ENCODE measurements around the gene TNFRSF4.

The TNFRSF4 gene

DNA sequence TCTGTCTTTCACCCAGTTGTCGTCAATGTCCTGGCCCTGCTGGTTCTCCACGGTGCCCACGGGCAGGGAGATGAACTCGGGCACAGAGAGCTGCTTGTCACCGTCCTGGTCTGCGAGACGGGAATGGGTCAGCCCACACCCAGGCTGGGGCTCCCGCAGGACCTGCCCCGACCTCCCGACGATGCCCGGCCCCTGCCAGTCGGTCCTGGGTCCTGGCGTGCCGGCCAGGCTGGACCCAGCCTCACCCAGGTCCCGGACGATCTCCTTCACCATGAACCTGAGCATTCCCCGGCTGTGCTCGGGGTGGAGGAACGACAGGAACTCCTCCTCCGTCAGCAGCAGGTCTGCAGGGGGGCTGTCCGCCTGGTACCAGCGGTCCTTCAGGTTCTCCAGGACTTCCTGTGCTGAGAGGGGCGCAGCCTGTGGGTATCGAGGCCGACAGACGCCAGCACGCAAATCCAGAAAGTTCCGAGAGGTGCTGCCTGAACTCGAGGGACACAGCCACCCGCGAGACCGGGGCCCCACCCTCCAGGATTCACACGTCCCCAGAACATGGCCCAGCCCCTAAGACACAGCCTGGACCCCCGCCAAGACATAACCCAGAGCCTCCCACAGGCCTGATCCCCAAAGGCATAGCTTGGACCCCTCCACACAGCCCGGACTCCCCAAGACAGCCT lies 4.7 kb upstream of the TNFRSF4 start:
- H3K36me3 ChIP-seq (ENCODE audit: insufficient read depth, low read length) = peaks cover 75% of the 10 kb centered on the region
- H3K9me3 ChIP-seq (ENCODE audit: insufficient read depth, low read length, severe bottlenecking) = no peaks in the 10 kb centered on the region
- H3K9ac ChIP-seq (ENCODE audit: low read depth, low read length) = no peak overlapping the region
- H3K27ac ChIP-seq (ENCODE audit: low read length) = no peak overlapping the region
- no peaks in the 10 kb centered on the region for H3K27me3 ChIP-seq (ENCODE audit: insufficient read depth, low read length, poor library complexity)
- TF ChIP-seq, protein P1, sequence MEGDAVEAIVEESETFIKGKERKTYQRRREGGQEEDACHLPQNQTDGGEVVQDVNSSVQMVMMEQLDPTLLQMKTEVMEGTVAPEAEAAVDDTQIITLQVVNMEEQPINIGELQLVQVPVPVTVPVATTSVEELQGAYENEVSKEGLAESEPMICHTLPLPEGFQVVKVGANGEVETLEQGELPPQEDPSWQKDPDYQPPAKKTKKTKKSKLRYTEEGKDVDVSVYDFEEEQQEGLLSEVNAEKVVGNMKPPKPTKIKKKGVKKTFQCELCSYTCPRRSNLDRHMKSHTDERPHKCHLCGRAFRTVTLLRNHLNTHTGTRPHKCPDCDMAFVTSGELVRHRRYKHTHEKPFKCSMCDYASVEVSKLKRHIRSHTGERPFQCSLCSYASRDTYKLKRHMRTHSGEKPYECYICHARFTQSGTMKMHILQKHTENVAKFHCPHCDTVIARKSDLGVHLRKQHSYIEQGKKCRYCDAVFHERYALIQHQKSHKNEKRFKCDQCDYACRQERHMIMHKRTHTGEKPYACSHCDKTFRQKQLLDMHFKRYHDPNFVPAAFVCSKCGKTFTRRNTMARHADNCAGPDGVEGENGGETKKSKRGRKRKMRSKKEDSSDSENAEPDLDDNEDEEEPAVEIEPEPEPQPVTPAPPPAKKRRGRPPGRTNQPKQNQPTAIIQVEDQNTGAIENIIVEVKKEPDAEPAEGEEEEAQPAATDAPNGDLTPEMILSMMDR (IDR thresholded peaks at IDR 0.05; ENCODE audit: borderline replicate concordance, extremely low read depth, low read length, poor library complexity, severe bottlenecking) = no peak
- TF ChIP-seq EZH2 (IDR thresholded peaks at IDR 0.05; ENCODE audit: borderline replicate concordance, low read depth, low read length, severe bottlenecking) = no peak
- H3K4me3 ChIP-seq (ENCODE audit: low read depth in 1 of 2, low read length in 2 of 2) = no peak overlapping the region
- DNase-seq (no peak), ATAC-seq (ENCODE audit: insufficient read depth, low read depth) (no peak)
- peaks cover 6% of the 10 kb centered on the region; the same call in 1 of the 2 replicates for H3K79me2 ChIP-seq (ENCODE audit: insufficient read depth, low read length)
- peaks cover 56% of the 10 kb centered on the region for H4K20me1 ChIP-seq (ENCODE audit: insufficient read depth, low read length)
- no peak overlapping the region for H3K4me2 ChIP-seq (ENCODE audit: insufficient read depth, low read length)
- no peak overlapping the region for H2AFZ ChIP-seq (ENCODE audit: low read depth, low read length)
- H3K4me1 ChIP-seq (ENCODE audit: insufficient read depth, low read length) = no peaks in the 10 kb centered on the region

DNA sequence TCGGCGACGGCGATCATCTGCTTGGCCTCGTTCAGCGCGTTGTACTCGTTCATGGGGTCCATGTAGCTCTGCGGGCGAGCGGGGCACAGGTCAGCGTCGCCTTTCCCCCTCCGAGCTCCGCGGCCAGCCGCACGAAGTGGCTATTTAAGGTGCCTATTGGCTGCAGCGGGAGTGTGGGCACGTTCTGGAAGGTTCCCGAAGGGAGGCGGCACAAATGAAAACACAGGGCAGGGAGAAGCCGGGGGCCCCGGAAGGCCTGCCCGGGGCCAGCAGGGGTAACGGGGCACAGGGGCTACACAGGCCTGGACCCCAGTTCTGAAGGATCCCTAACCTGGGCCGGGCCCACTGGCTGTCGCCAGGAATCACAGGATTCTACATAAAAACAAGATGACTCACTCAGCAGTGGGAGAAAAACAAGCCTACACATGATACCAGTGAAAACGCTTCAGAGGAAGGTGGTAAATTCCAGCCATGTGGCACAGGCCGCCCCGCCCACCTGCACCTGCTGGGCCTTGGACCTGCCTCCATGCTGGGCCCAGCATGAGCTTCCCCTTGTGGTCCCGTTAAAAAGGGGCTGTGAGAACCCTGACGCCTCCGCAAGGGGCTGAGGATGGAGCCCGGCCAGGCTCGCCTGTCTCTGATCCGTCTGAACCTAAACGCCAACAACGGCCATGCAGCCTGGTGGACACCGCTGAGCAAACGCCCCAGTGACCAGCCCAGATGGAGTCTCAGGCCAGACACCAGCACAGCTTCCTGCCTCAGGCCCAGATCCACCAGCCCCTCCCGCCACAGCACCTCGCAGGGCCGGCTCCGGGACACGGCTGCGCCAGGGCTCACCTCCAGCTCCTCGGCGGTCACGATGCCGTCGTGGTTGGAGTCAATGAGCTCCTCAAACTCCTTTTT lies 3.9 kb upstream of the TNFRSF4 start:
- Histone ChIP-seq H3K27ac (ENCODE audit: low read length) (no peak overlapping the region), H3K9me3 (ENCODE audit: insufficient read depth, low read length, severe bottlenecking) (no peaks in the 10 kb centered on the region), H3K27me3 (ENCODE audit: insufficient read depth, low read length, poor library complexity) (no peaks in the 10 kb centered on the region), H3K79me2 (ENCODE audit: insufficient read depth, low read length) (peaks cover 3% of the 10 kb centered on the region; the same call in 1 of the 2 replicates), H3K4me2 (ENCODE audit: insufficient read depth, low read length) (no peak overlapping the region), H3K9ac (ENCODE audit: low read depth, low read length) (no peak overlapping the region), H4K20me1 (ENCODE audit: insufficient read depth, low read length) (peaks cover 53% of the 10 kb centered on the region), H3K4me3 (ENCODE audit: low read depth in 1 of 2, low read length in 2 of 2) (no peak overlapping the region), H2AFZ (ENCODE audit: low read depth, low read length) (no peak overlapping the region), H3K36me3 (ENCODE audit: insufficient read depth, low read length) (peaks cover 69% of the 10 kb centered on the region), H3K4me1 (ENCODE audit: insufficient read depth, low read length) (peaks cover 3% of the 10 kb centered on the region; the same call in 1 of the 2 replicates)
- DNase-seq (no peak), ATAC-seq (ENCODE audit: insufficient read depth, low read depth) (no peak)
- TF ChIP-seq, protein P1 (IDR thresholded peaks at IDR 0.05; ENCODE audit: borderline replicate concordance, extremely low read depth, low read length, poor library complexity, severe bottlenecking) = no peak
- no peak for TF ChIP-seq EZH2 (IDR thresholded peaks at IDR 0.05; ENCODE audit: borderline replicate concordance, low read depth, low read length, severe bottlenecking)

DNA sequence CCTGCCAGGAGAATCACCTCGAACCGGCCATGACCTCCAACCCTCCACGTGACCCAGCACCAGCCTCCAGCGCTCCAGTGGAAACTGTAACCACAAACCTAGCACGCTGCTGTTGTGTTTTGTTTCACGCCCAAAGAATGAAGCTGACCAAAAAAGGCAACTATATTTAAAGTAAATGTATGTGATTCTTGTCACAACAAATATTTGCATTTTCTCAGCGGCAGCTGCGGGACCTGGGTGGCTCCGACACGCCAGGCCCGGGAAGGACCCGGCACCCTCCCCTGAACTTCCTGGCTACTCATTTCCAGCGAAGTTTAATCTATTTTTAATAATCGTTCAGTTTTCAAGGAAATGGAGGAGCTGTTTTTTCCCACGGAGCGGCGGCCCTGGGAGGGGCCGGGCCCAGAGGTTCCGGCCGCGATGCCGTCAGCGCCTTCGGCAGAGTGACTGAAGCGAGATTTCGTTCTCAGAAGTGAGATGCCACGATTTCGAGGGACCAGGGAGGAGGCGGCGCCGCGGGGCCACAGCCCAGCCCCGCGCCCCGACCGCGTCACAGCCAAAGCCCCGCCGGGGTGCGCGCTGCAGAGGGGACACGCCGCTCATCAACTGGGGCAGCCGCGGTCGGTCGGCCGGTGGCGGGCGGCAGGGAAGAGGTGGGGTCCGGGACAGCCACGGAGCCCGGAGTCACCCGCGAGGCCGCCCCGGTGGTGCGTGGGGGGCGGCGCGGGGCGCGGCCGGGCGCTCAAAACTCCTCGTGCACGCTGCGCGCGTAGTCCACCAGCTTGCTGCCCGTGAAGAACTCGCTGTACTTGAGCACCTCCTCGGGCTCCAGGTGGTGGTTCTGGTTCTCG lies 3.0 kb upstream of the TNFRSF4 start:
- Histone ChIP-seq H3K79me2 (ENCODE audit: insufficient read depth, low read length) (no peaks in the 10 kb centered on the region), H3K4me3 (ENCODE audit: low read depth in 1 of 2, low read length in 2 of 2) (no peak overlapping the region), H3K4me1 (ENCODE audit: insufficient read depth, low read length) (peaks cover 3% of the 10 kb centered on the region; the same call in 1 of the 2 replicates), H3K36me3 (ENCODE audit: insufficient read depth, low read length) (peaks cover 60% of the 10 kb centered on the region), H3K9ac (ENCODE audit: low read depth, low read length) (no peak overlapping the region), H3K27me3 (ENCODE audit: insufficient read depth, low read length, poor library complexity) (no peaks in the 10 kb centered on the region), H3K4me2 (ENCODE audit: insufficient read depth, low read length) (no peak overlapping the region), H3K9me3 (ENCODE audit: insufficient read depth, low read length, severe bottlenecking) (no peaks in the 10 kb centered on the region), H3K27ac (ENCODE audit: low read length) (no peak overlapping the region), H4K20me1 (ENCODE audit: insufficient read depth, low read length) (peaks cover 48% of the 10 kb centered on the region), H2AFZ (ENCODE audit: low read depth, low read length) (no peak overlapping the region)
- TF ChIP-seq, protein P1 (IDR thresholded peaks at IDR 0.05; ENCODE audit: borderline replicate concordance, extremely low read depth, low read length, poor library complexity, severe bottlenecking) = no peak
- no peak for TF ChIP-seq EZH2 (IDR thresholded peaks at IDR 0.05; ENCODE audit: borderline replicate concordance, low read depth, low read length, severe bottlenecking)
- DNase-seq (no peak), ATAC-seq (ENCODE audit: insufficient read depth, low read depth) (no peak)

Data from DND-41 (cell line).